Mesendoderm (in vitro differentiated cells): ENCODE measurements around the gene ELP5.

Experiments used
- DNase-seq: peaks from one replicate; pipeline ENCODE4 v3.0.0; 2013
- H2AK5ac ChIP-seq: 2 replicates; pipeline ENCODE4 v1.6.1; 2013; ENCODE audit warnings: low read length, inconsistent platforms
- H2BK120ac ChIP-seq: 2 replicates; pipeline ENCODE4 v1.6.1; 2013; ENCODE audit warnings: low read depth, mild to moderate bottlenecking, low read length, moderate library complexity, mixed read lengths
- H2BK15ac ChIP-seq: replicated peaks from 2 replicates; pipeline ENCODE4 v1.6.1; 2013; ENCODE audit warnings: low read depth, mild to moderate bottlenecking, moderate library complexity
- H2BK5ac ChIP-seq: 2 replicates; pipeline ENCODE4 v1.6.1; 2013; ENCODE audit warnings: low read length, inconsistent platforms
- H3K18ac ChIP-seq: 2 replicates; pipeline ENCODE4 v1.6.1; 2013; ENCODE audit warnings: mild to moderate bottlenecking, low read length, mixed read lengths
- H3K23ac ChIP-seq: one replicate; pipeline ENCODE4 v1.6.1; 2013; ENCODE audit warnings: low read length
- H3K27ac ChIP-seq: 2 replicates; pipeline ENCODE4 v1.5.1; 2013; ENCODE audit warnings: low read depth, mild to moderate bottlenecking, inconsistent platforms, low read length, moderate library complexity
- H3K27me3 ChIP-seq: 2 replicates; pipeline ENCODE4 v1.6.1; 2013; ENCODE audit warnings: low read length, control low read depth, mild to moderate bottlenecking, inconsistent platforms; ENCODE audit not compliant: insufficient read depth, poor library complexity
- H3K36me3 ChIP-seq: 2 replicates; pipeline ENCODE4 v1.6.1; 2013; ENCODE audit warnings: low read length, inconsistent platforms; ENCODE audit not compliant: control insufficient read depth, insufficient read depth
- H3K4ac ChIP-seq: one replicate; pipeline ENCODE4 v1.6.1; 2013; ENCODE audit warnings: low read depth, mild to moderate bottlenecking, low read length, moderate library complexity
- H3K4me1 ChIP-seq: 2 replicates; pipeline ENCODE4 v1.6.1; 2013; ENCODE audit warnings: low read depth, low read length, inconsistent platforms; ENCODE audit not compliant: control insufficient read depth
- H3K4me2 ChIP-seq: 2 replicates; pipeline ENCODE4 v1.6.1; 2013; ENCODE audit warnings: low read length
- H3K4me3 ChIP-seq: 2 replicates; pipeline ENCODE4 v1.5.1; 2013; ENCODE audit warnings: mild to moderate bottlenecking, low read length
- H3K56ac ChIP-seq: one replicate; pipeline ENCODE4 v1.6.1; 2013; ENCODE audit warnings: low read length
- H3K79me1 ChIP-seq: 2 replicates; pipeline ENCODE4 v1.6.1; 2013; ENCODE audit warnings: low read length, inconsistent platforms
- H3K79me2 ChIP-seq: 2 replicates; pipeline ENCODE4 v1.6.1; 2013; ENCODE audit warnings: mild to moderate bottlenecking, low read length; ENCODE audit not compliant: control insufficient read depth, insufficient read depth
- H3K9ac ChIP-seq: 2 replicates; pipeline ENCODE4 v1.6.1; 2013; ENCODE audit warnings: low read length, inconsistent platforms
- H4K5ac ChIP-seq: one replicate; pipeline ENCODE4 v1.6.1; 2013; ENCODE audit warnings: low read length
- H4K8ac ChIP-seq: one replicate; pipeline ENCODE4 v1.6.1; 2013; ENCODE audit warnings: low read depth, mild to moderate bottlenecking, control low read depth, low read length, moderate library complexity
- WGBS: extraction: QIAGEN DNeasy Blood & Tissue Kit; methylation state at CpG from one replicate; pipeline ENCODE4 v1.1.7; 2013; ENCODE audit warnings: low lambda C conversion rate, missing lambda C conversion rate; ENCODE audit not compliant: insufficient coverage; ENCODE audit errors: extremely low coverage; 5-methylcytosine and 5-hydroxymethylcytosine counted together

Gene ELP5

GRCh38 chr17:7246779-7247178 lies 5.2 kb upstream of the ELP5 start:
- Histone ChIP-seq H3K4ac (no peak overlapping the region), H3K27ac (no peak overlapping the region), H3K23ac (no peak overlapping the region), H3K4me2 (no peak overlapping the region), H3K4me1 (peaks cover 3% of the 10 kb centered on the region), H3K56ac (no peak overlapping the region), H3K36me3 (peaks cover 3% of the 10 kb centered on the region), H2AK5ac (no peak overlapping the region), H3K18ac (no peak overlapping the region), H3K27me3 (no peaks in the 10 kb centered on the region), H2BK120ac (no peak overlapping the region), H3K79me1 (peaks cover 8% of the 10 kb centered on the region), H2BK15ac (no peak overlapping the region), H3K9ac (no peak overlapping the region), H3K4me3 (no peak overlapping the region), H2BK5ac (no peak overlapping the region), H4K5ac (no peak overlapping the region), H4K8ac (no peak overlapping the region), H3K79me2 (peaks cover 39% of the 10 kb centered on the region)
- no CpG with 5 or more reads among the region's 5 CpGs for WGBS
- no peak for DNase-seq

- Histone ChIP-seq H3K9ac (peak overlapping the region; percentile 34), H3K79me1 (peaks cover 8% of the 10 kb centered on the region), H3K4me3 (no peak overlapping the region), H2BK120ac (no peak overlapping the region), H3K18ac (no peak overlapping the region), H3K23ac (no peak overlapping the region), H2BK15ac (no peak overlapping the region), H4K5ac (no peak overlapping the region), H3K4me1 (peaks cover 3% of the 10 kb centered on the region), H3K27ac (no peak overlapping the region), H3K79me2 (peaks cover 44% of the 10 kb centered on the region), H3K4ac (no peak overlapping the region), H3K27me3 (no peaks in the 10 kb centered on the region), H3K36me3 (peaks cover 3% of the 10 kb centered on the region), H4K8ac (no peak overlapping the region), H3K4me2 (no peak overlapping the region), H2AK5ac (no peak overlapping the region), H2BK5ac (no peak overlapping the region), H3K56ac (no peak overlapping the region)
- WGBS = no CpG with 5 or more reads among the region's 4 CpGs
- no peak for DNase-seq
Measured at GRCh38 chr17:7248796-7249195, 3.2 kb upstream of the ELP5 start.

- Histone ChIP-seq H3K4me1 (peaks cover 3% of the 10 kb centered on the region), H3K23ac (peak overlapping the region; percentile 80), H3K4ac (no peak overlapping the region), H3K9ac (peak overlapping the region; percentile 34), H3K79me1 (peaks cover 8% of the 10 kb centered on the region), H2BK5ac (no peak overlapping the region), H3K4me3 (no peak overlapping the region), H3K27ac (no peak overlapping the region), H3K27me3 (no peaks in the 10 kb centered on the region), H4K8ac (no peak overlapping the region), H3K79me2 (peaks cover 44% of the 10 kb centered on the region), H3K36me3 (peaks cover 2% of the 10 kb centered on the region), H2BK15ac (no peak overlapping the region), H2AK5ac (no peak overlapping the region), H3K56ac (peak overlapping the region; percentile 56), H3K4me2 (no peak overlapping the region), H3K18ac (no peak overlapping the region), H4K5ac (no peak overlapping the region), H2BK120ac (no peak overlapping the region)
- no peak for DNase-seq
- WGBS = no CpG with 5 or more reads among the region's 6 CpGs
Measured at GRCh38 chr17:7249214-7249613, 2.8 kb upstream of the ELP5 start.

- WGBS = no CpG with 5 or more reads among the region's 7 CpGs
- DNase-seq = no peak
- Histone ChIP-seq H3K27ac (no peak overlapping the region), H3K56ac (peak overlapping the region; percentile 96), H3K27me3 (no peaks in the 10 kb centered on the region), H3K4ac (no peak overlapping the region), H3K79me2 (peaks cover 44% of the 10 kb centered on the region), H4K8ac (no peak overlapping the region), H3K18ac (no peak overlapping the region), H2BK120ac (no peak overlapping the region), H3K4me2 (peak overlapping the region; percentile 81), H3K23ac (no peak overlapping the region), H3K4me3 (no peak overlapping the region), H2BK15ac (no peak overlapping the region), H3K79me1 (peaks cover 10% of the 10 kb centered on the region), H3K4me1 (peaks cover 3% of the 10 kb centered on the region), H2BK5ac (no peak overlapping the region), H3K36me3 (peaks cover 3% of the 10 kb centered on the region), H4K5ac (no peak overlapping the region), H3K9ac (peak overlapping the region; percentile 95), H2AK5ac (no peak overlapping the region)
Measured at GRCh38 chr17:7249830-7250229, 2.2 kb upstream of the ELP5 start.

GRCh38 chr17:7250695-7251627 lies 1.1 kb upstream of the ELP5 start:
- Histone ChIP-seq H4K5ac (no peak overlapping the region), H3K79me2 (peaks cover 44% of the 10 kb centered on the region), H2AK5ac (no peak overlapping the region), H4K8ac (peak overlapping the region; percentile 94), H3K4me2 (peak overlapping the region; percentile 81), H3K27me3 (no peaks in the 10 kb centered on the region), H3K27ac (peak overlapping the region; percentile 100), H3K4me3 (peak overlapping the region; percentile 89), H3K56ac (peak overlapping the region; percentile 96), H2BK5ac (peak overlapping the region; percentile 70), H3K9ac (peak overlapping the region; percentile 95), H3K18ac (peak overlapping the region; percentile 96), H3K4ac (peak overlapping the region; percentile 98), H3K79me1 (peaks cover 10% of the 10 kb centered on the region), H2BK15ac (no peak overlapping the region), H3K4me1 (peaks cover 3% of the 10 kb centered on the region), H3K36me3 (peaks cover 2% of the 10 kb centered on the region), H3K23ac (peak overlapping the region; percentile 89), H2BK120ac (no peak overlapping the region)
- WGBS = no CpG with 5 or more reads among the region's 55 CpGs
- peak; percentile 16 for DNase-seq
